ENCODE measurements around the gene NUBPL. TPM values are rescaled to one million over a fixed set of nuclear protein-coding genes. Genes with fewer than 3 reads are reported as not detected.
"Not testable (repeated sequence)": the region's sequence is repeated elsewhere in the genome, so short reads cannot be mapped to it uniquely, and the experiment has no call there.

The NUBPL gene
- total and polyA plus RNA-seq, 10 donors, result 4.1 to 28.2 (median 13.9) TPM

DNA sequence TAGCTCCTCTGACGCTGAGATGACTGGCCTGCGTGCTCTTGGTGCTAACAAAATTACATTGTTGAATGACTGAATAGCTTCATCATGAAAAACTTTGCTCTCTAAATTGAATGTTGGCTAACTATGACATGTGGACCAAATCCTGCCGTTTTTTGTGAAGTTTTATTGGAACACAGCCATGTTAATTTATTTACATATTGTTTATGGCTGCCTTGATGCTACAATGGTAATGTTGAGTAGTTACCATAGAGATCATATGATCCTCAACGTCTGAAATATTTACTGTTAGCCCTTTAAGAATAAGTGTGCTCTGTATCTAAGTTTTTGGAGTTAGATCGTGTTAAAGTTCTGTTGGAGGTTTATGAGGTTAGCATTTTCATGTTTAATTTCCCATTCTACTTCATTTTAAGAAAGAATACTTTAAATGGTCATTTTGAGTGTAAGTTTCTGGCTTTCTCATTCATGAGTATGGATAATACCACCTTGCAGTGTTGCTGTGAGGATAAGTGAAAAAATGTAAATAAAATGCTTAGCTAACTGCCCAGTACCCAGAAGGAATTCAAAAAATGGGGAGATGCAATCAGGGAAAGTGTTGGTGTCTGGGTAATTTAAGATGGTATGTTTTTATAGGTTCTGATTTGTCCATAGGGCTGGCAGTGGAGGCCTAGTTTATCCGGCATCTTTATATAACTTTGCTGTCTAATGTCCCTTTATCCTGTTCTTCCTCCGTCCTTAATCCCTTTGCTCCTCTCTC lies 35.3 kb downstream of the NUBPL start:
- peaks cover 0 to 10% (median 2%) of the 10 kb centered on the region in 8 donors for H3K9me3 ChIP-seq
- no peak overlapping the region for H3K4me3 ChIP-seq
- TF ChIP-seq POLR2A (IDR thresholded peaks at IDR 0.05) (no peak), POLR2AphosphoS5 (IDR thresholded peaks at IDR 0.05) (no peak)
- TF ChIP-seq, protein P1, sequence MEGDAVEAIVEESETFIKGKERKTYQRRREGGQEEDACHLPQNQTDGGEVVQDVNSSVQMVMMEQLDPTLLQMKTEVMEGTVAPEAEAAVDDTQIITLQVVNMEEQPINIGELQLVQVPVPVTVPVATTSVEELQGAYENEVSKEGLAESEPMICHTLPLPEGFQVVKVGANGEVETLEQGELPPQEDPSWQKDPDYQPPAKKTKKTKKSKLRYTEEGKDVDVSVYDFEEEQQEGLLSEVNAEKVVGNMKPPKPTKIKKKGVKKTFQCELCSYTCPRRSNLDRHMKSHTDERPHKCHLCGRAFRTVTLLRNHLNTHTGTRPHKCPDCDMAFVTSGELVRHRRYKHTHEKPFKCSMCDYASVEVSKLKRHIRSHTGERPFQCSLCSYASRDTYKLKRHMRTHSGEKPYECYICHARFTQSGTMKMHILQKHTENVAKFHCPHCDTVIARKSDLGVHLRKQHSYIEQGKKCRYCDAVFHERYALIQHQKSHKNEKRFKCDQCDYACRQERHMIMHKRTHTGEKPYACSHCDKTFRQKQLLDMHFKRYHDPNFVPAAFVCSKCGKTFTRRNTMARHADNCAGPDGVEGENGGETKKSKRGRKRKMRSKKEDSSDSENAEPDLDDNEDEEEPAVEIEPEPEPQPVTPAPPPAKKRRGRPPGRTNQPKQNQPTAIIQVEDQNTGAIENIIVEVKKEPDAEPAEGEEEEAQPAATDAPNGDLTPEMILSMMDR (IDR thresholded peaks at IDR 0.05 in 8 of 11, conservative IDR thresholded peaks at IDR 0.05 in 3 of 11), result no peak
- peaks cover 0 to 28% (median 7%) of the 10 kb centered on the region in 6 donors for H3K36me3 ChIP-seq
- no peak for DNase-seq
- intact Hi-C loops (cut with DNase I; ENCODE audit: low total_unique reads), result no loop called here
- no peak overlapping the region for H3K27ac ChIP-seq
- H3K27me3 ChIP-seq (replicated peaks in 1 of 7), result no peaks in the 10 kb centered on the region
- peaks cover 0 to 7% (median 0%) of the 10 kb centered on the region in 6 donors for H3K4me1 ChIP-seq
- WGBS, 5 donors, result 84 to 91% (median 89%) methylated on average over 7 of the region's 7 CpGs

DNA sequence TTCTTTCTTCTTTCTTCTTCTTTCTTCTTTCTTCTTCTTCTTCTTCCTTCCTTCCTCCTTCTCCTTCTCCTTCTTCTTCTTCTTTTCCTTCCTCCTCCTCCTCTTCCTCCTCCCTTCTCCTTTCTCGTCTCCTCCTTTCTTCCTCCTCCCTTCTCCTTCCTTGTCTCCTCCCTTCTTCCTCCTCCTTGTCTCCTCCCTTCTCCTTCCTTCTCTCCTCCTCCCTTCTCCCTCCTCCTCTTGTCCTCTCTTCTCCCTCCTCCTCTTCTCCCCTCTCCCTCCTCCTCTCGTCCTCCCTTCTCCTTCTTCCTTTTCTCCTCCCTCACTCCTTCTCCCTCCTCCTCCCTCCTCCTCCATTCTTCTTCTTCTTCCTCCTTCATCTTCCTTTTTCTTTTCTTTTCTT lies 44.5 kb downstream of the NUBPL start:
- TF ChIP-seq POLR2AphosphoS5 (IDR thresholded peaks at IDR 0.05) (no peak), POLR2A (IDR thresholded peaks at IDR 0.05) (no peak)
- TF ChIP-seq, protein P1 (IDR thresholded peaks at IDR 0.05 in 8 of 11, conservative IDR thresholded peaks at IDR 0.05 in 3 of 11), result no peak
- Histone ChIP-seq H3K27ac (no peak overlapping the region), H3K4me3 (no peak overlapping the region), H3K9me3 (peaks cover 0 to 14% (median 2%) of the 10 kb centered on the region in 8 donors), H3K27me3 (replicated peaks in 1 of 7) (no peaks in the 10 kb centered on the region), H3K36me3 (peaks cover 0 to 24% (median 2%) of the 10 kb centered on the region in 6 donors), H3K4me1 (no peaks in the 10 kb centered on the region)
- intact Hi-C loops (cut with DNase I; ENCODE audit: low total_unique reads), result no loop called here
- DNase-seq, result no peak
- 73 to 90% (median 85%) methylated on average over 2 of the region's 2 CpGs for WGBS, 5 donors

DNA sequence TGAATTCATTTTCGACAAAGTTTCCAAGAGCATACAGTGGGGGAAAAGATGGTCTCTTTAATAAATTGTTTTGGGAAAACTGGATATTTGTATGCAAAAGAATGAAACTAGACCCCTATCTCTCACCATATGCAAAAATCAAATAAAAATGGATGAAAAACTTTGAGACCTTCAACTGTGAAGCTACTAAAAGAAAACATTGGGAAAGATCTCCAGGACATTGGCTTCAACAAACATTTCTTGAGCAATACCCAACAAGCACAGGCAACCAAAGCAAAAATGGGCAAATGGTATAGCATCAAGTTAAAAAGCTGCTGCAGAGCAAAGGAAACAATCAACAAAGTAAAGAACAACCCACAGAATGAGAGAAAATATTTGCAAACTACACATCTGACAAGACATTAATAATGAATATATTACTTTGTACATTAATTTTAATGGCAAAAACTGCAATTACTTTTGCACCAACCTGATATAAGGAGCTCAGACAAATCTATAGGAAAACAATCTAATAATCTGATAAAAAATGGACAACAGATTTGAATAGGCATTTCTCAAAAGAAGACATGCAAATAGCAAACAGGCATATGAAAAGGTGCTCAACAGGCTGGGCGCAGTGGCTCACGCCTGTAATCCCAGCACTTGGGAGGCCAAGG lies 50.7 kb downstream of the NUBPL start:
- Histone ChIP-seq H3K4me1 (no peaks in the 10 kb centered on the region), H3K9me3 (peaks cover 0 to 50% (median 16%) of the 10 kb centered on the region in 8 donors), H3K27ac (no peak overlapping the region), H3K27me3 (replicated peaks in 1 of 7) (no peaks in the 10 kb centered on the region), H3K36me3 (peaks cover 0 to 9% (median 0%) of the 10 kb centered on the region in 6 donors), H3K4me3 (no peak overlapping the region)
- intact Hi-C loops (cut with DNase I; ENCODE audit: low total_unique reads), result no loop called here
- DNase-seq, result no peak
- TF ChIP-seq POLR2A (IDR thresholded peaks at IDR 0.05) (no peak), POLR2AphosphoS5 (IDR thresholded peaks at IDR 0.05) (no peak)
- TF ChIP-seq, protein P1 (IDR thresholded peaks at IDR 0.05 in 8 of 11, conservative IDR thresholded peaks at IDR 0.05 in 3 of 11), result no peak
- 93 to 100% (median 96%) methylated on average over 3 of the region's 3 CpGs for WGBS, 5 donors

DNA sequence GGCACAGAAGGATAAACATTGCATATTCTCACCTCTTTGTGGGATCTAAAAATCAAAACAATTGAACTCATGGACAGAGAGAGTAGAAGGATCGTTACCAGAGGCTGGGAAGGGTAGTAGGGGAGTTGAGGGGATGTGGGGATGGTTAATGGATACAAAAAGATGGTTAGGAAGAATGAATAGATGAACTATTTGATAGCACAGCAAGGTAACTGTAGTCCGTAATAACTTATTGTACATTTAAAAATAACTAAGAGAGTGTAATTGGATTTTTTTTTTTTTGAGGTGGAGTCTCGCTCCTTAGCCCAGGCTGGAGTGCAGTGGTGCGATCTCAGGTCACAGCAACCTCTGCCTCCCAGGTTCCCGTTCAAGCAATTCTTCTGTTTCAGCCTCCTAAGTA lies 52.0 kb downstream of the NUBPL start:
- intact Hi-C loops (cut with DNase I; ENCODE audit: low total_unique reads), result no loop called here
- peaks cover 0 to 58% (median 21%) of the 10 kb centered on the region in 8 donors for H3K9me3 ChIP-seq
- H3K27ac ChIP-seq, result no peak overlapping the region
- peaks cover 0 to 6% (median 0%) of the 10 kb centered on the region in 6 donors for H3K36me3 ChIP-seq
- DNase-seq, result no peak
- TF ChIP-seq, protein P1 (IDR thresholded peaks at IDR 0.05 in 8 of 11, conservative IDR thresholded peaks at IDR 0.05 in 3 of 11), result no peak
- no peak for TF ChIP-seq POLR2AphosphoS5 (IDR thresholded peaks at IDR 0.05)
- TF ChIP-seq POLR2A (IDR thresholded peaks at IDR 0.05), result no peak
- H3K4me1 ChIP-seq, result no peaks in the 10 kb centered on the region
- WGBS, 5 donors, result 94 to 99% (median 96%) methylated on average over 5 of the region's 5 CpGs
- no peak overlapping the region for H3K4me3 ChIP-seq
- H3K27me3 ChIP-seq (replicated peaks in 1 of 7), result no peaks in the 10 kb centered on the region

DNA sequence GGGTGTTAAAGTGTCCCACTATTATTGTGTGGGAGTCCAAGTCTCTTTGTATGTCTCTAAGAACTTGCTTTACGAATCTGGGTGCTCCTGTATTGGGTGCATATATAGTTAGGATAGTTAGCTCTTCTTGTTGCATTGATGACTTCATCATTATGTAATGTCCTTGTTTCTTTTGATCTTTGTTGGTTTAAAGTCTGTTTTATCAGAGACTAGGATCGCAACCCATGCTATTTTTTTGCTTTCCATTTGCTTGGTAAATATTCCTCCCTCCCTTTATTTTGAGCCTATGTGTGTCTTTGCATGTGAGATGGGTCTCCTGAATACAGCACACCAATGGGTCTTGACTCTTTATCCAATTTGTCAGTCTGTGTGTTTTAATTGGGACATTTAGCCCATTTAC lies 57.7 kb downstream of the NUBPL start:
- 95 to 100% (median 95%) methylated on average over 2 of the region's 2 CpGs for WGBS, 5 donors
- H3K4me1 ChIP-seq; intact Hi-C loops (cut with DNase I; ENCODE audit: low total_unique reads); H3K4me3 ChIP-seq; H3K27me3 ChIP-seq (replicated peaks in 1 of 7); H3K27ac ChIP-seq; DNase-seq: not testable (repeated sequence)
- Histone ChIP-seq H3K36me3 (peaks cover 0 to 41% (median 12%) of the 10 kb centered on the region in 6 donors), H3K9me3 (peaks cover 0 to 88% (median 59%) of the 10 kb centered on the region in 8 donors)
